Activated CD8-positive, alpha-beta memory T cell treated with anti-CD3 and anti-CD28 coated beads, Interleukin-2, amount 50 U/mL, for 24 hours (primary cell): ENCODE data around the gene HAPLN1.

Experiments
- DNase-seq: peaks from one replicate; pipeline ENCODE4 v3.0.0-alpha.2; 2020; ENCODE audit errors: extremely low read depth

Gene HAPLN1

GRCh38 chr5:83641946-83642345 lies 78.7 kb downstream of the HAPLN1 start:
- DNase-seq = no peak

DNA sequence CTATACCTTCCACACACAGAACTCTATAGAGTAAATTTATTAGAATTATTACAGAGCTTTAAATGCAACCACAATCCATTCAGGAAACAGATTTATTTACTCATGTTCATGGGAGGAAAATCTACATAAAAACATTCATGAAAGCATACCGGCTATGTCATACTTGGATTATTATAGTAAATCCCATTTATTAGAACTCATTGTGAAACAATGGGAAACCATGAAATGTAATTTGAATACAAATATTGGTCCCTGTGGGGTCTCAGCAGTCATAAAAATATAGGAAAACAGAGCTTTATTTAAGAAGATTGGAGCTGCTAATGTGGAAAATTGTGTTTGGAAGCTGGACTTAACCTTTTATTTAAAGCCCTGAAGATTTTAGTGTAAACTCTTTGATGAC lies 80.7 kb downstream of the HAPLN1 start:
- DNase-seq = no peak

DNA sequence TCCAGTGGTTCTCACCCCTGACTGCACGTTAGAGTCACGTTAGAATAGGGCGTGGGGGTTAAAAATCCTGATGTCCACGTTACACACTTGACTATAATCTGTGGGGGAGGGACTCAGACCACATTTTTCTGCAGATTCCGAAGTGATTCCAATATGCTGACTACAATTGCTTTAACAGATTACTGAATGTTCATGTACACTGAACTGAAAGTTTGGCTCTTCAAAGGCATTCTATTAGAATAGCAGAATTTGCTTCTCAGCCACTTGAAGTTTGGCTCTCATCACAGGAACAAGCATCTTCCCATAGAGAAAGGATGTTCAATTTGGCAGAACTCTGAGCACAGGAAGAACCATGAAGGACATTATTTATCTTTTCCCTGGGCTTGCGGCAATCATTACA lies 84.5 kb downstream of the HAPLN1 start:
- no peak for DNase-seq

GRCh38 chr5:83633285-83633684 lies 87.4 kb downstream of the HAPLN1 start:
- no peak for DNase-seq

DNA sequence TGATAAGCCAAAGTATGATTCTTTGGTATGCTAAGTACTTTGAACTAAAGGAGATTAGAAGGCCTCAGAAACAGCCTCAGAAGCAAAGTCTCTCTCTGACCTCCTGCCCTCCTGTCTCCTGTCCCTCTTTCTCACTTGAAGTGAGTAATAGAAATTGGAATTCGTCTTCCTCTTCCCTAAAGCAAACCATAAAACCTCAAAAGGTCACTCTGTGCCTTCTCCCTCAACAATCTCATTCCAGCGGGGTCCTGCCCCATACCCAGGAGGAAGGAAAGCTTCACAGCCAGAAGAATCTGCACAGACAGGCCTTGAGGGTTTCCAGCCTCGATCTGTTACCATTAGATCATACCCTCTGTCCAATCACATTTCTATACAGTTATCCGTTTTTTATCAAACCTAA lies 87.8 kb downstream of the HAPLN1 start:
- no peak for DNase-seq

DNA sequence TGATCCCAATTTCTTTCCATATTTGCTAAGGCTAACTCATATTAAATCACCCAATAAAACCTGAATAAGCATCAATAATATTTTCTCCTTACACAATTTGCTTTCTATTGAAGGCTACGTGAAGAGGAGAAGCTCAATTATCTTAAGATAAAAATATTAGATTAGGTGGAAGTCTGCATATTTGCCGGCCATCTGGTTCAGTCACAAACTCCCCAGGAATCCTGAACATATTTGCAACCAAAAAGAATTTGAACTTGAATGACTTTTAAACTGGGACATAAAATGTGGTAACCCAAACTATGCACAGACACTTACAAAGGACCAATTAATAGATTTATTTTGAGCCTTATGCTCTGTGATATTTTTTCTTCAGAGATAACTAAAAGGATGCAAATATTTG lies 92.3 kb downstream of the HAPLN1 start:
- DNase-seq = no peak

DNA sequence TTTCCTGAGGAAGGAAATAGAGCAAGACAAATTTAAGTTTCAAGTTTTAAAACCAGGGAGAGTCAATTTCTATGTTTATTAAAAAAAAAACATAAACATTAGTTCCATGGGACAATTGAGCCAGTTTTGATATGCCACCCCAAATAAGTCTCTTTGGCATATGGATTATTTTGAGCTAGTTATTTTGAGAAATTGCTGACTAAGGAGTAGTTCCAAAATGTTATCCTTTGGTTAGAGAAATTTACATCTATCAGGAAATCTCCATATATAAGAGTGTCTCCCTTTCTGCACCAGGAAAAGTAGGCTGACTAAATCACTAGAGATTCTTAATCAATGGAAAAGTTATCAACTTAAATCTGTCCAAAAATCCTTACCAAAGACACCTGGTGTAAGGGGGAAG lies 105.8 kb downstream of the HAPLN1 start:
- DNase-seq = no peak

DNA sequence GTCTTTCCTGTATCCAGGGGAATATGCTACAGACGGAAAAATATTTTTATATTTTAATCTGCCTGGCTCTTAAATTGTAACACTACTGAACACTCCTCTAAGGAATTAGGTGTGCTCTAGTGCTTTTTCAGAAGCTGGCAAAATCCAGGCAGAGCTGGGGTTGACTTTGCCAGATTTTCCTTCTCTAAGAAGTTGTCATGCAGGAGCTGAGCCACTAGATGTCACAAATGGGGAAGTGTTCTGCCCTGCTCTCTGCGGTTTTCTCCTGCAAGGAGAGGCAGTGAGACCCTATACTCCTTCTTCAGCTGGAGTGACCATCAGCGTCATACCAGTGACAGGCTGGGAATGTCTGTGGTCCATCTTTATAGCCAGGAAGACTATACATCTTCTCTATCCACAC lies 112.5 kb downstream of the HAPLN1 start:
- no peak for DNase-seq

DNA sequence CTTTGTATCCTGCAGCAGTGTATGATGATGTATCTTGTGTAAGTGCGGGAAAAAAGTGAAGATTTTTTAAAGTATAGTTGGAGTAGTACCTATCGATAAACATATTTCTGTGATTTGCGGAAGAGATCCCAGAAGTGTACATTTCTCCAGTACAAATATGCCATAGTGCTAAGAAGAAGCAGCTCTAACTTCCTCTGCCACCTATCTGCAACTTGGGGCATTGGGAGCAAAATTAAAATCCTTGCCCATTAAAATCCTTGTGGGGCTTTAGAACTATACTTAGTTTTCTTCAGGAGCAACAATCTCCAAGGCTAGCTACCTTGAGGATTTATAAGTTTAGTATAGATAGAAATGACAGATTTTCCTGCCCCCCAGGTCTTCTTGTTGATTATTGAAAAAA lies 125.4 kb downstream of the HAPLN1 start:
- no peak for DNase-seq

DNA sequence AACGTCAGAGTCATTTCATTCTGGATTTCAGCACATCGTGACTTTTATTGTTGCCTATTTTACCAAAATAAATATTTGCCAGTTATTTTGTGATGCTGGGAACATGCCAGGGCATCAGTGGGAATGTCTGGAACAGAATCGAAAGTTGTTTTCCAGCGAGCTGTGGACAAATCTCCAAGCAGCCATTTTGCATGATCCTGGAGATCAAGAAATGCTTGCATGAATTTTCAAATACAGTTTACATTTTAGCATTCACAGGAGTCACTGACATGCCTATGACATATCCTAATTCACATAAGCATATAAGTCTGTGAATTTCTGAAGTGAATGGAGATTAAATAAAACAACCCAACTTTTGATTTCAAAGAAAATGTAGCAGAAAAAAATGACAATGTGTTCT lies 129.7 kb downstream of the HAPLN1 start:
- no peak for DNase-seq

DNA sequence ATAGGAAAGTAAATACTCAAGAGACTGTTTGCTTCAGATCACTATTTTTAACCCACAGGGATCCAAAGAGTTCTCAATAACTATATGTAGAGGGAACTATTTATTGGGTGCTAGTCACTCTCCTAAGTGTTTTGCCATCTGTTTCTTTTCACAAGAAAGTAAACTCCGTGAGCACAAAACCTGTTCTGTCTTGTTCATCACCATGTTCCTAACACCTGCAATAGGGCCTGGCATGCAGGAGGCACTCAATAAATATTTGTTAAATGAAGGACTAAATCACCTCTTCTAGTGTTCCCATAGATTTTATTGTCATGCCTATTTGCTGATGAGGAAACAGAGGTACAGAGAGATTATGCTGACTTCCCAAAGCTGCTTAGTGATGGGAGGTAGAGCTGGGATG lies 130.9 kb downstream of the HAPLN1 start:
- no peak for DNase-seq
